ENCODE data around the gene PMM1. TPM values are rescaled to one million over a fixed set of nuclear protein-coding genes. Genes with fewer than 3 reads are reported as not detected.
A peak's percentile ranks its signal among the peaks of the same experiment; 100 is the strongest.

Gene PMM1
- total and polyA plus RNA-seq, 2 of the 13 experiments (the other 11 are each of a cell fraction or from before 2014, with no cell fraction given): 17.8 to 95.6 TPM

- no peak for TF ChIP-seq ZHX1 (CRISPR knock-in tag; IDR thresholded peaks at IDR 0.05; ENCODE audit: low read depth)
- TF ChIP-seq, protein P1, sequence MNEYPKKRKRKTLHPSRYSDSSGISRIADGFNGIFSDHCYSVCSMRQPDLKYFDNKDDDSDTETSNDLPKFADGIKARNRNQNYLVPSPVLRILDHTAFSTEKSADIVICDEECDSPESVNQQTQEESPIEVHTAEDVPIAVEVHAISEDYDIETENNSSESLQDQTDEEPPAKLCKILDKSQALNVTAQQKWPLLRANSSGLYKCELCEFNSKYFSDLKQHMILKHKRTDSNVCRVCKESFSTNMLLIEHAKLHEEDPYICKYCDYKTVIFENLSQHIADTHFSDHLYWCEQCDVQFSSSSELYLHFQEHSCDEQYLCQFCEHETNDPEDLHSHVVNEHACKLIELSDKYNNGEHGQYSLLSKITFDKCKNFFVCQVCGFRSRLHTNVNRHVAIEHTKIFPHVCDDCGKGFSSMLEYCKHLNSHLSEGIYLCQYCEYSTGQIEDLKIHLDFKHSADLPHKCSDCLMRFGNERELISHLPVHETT (CRISPR knock-in tag; conservative IDR thresholded peaks at IDR 0.05): no peak
- TF ChIP-seq ZSCAN12 (CRISPR knock-in tag; IDR thresholded peaks at IDR 0.05): no peak
- TF ChIP-seq SPEN (CRISPR knock-in tag; IDR thresholded peaks at IDR 0.05; ENCODE audit: low read depth): no peak
- no peak for TF ChIP-seq KMT2B (CRISPR knock-in tag; IDR thresholded peaks at IDR 0.05)
- TF ChIP-seq, protein P2, sequence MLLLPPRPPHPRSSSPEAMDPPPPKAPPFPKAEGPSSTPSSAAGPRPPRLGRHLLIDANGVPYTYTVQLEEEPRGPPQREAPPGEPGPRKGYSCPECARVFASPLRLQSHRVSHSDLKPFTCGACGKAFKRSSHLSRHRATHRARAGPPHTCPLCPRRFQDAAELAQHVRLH (CRISPR knock-in tag; IDR thresholded peaks at IDR 0.05; ENCODE audit: borderline replicate concordance, low read depth): peak; percentile 83; the same call in 1 of the 2 replicates
- TF ChIP-seq GATAD1 (CRISPR knock-in tag; IDR thresholded peaks at IDR 0.05): peak; percentile 55
- 0 out of 2 replicates have a peak, but pooled peaks have one; percentile 66 for TF ChIP-seq DNMT1 (CRISPR knock-in tag; IDR thresholded peaks at IDR 0.05)
- no peak for TF ChIP-seq ZNF501 (CRISPR knock-in tag; IDR thresholded peaks at IDR 0.05)
- TF ChIP-seq MEIS2 (CRISPR knock-in tag; IDR thresholded peaks at IDR 0.05): no peak; the same call in 1 of the 2 replicates
- no peak for TF ChIP-seq PHB2 (IDR thresholded peaks at IDR 0.05; ENCODE audit: partially characterized antibody)
- TF ChIP-seq ZNF605 (CRISPR knock-in tag; IDR thresholded peaks at IDR 0.05): peak; percentile 69
- TF ChIP-seq AGO2 (optimal IDR thresholded peaks at IDR 0.05; ENCODE audit: low read depth, low read length): no peak
- TF ChIP-seq ZNF598 (CRISPR knock-in tag; IDR thresholded peaks at IDR 0.05; ENCODE audit: borderline replicate concordance): no peak
- no peak for TF ChIP-seq REL (CRISPR knock-in tag; conservative IDR thresholded peaks at IDR 0.05)
- no peak for TF ChIP-seq WIZ (CRISPR knock-in tag; IDR thresholded peaks at IDR 0.05)
- TF ChIP-seq, protein P3, sequence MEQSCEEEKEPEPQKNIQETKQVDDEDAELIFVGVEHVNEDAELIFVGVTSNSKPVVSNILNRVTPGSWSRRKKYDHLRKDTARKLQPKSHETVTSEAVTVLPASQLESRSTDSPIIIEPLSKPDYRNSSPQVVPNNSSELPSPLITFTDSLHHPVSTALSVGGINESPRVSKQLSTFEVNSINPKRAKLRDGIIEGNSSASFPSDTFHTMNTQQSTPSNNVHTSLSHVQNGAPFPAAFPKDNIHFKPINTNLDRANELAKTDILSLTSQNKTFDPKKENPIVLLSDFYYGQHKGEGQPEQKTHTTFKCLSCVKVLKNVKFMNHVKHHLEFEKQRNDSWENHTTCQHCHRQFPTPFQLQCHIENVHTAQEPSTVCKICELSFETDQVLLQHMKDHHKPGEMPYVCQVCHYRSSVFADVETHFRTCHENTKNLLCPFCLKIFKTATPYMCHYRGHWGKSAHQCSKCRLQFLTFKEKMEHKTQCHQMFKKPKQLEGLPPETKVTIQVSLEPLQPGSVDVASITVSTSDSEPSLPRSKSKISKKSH (CRISPR knock-in tag; IDR thresholded peaks at IDR 0.05; ENCODE audit: borderline replicate concordance): no peak
- TF ChIP-seq BRF2 (CRISPR knock-in tag; IDR thresholded peaks at IDR 0.05): no peak
- TF ChIP-seq PCBP2 (optimal IDR thresholded peaks at IDR 0.05; ENCODE audit: low read depth, low read length, poor library complexity, severe bottlenecking): no peak
- 0 out of 2 replicates have a peak, but pooled peaks have one; percentile 28 for TF ChIP-seq ONECUT2 (CRISPR knock-in tag; IDR thresholded peaks at IDR 0.05)
- no peak for TF ChIP-seq ZNF720 (CRISPR knock-in tag; IDR thresholded peaks at IDR 0.05)
- TF ChIP-seq HOXA7 (CRISPR knock-in tag; IDR thresholded peaks at IDR 0.05): no peak
- no peak for TF ChIP-seq PITX1 (CRISPR knock-in tag; IDR thresholded peaks at IDR 0.05)
- 0 out of 2 replicates have a peak, but pooled peaks have one; percentile 50 for TF ChIP-seq EED (CRISPR knock-in tag; IDR thresholded peaks at IDR 0.05)
These were observed 12.8 kb downstream of the PMM1 start (continued) for GRCh38 chr22:41576877-41577276.

Measured in HepG2 (cell line).